Prostate gland (tissue), 2 donors: ENCODE data around the gene PRR35. TPM values are rescaled to one million over a fixed set of nuclear protein-coding genes. Genes with fewer than 3 reads are reported as not detected.

Experiments
- DNase-seq: peaks from one replicate; pipeline ENCODE4 v3.0.0-alpha.2; 2019; ENCODE audit warnings: low spot score
- H3K27ac ChIP-seq, 2 donors: fragments of 200-600 bp; sonication (generic); 2 replicates each; pipeline ENCODE4 v1.5.1; 2017 to 2019
- H3K27me3 ChIP-seq: fragments of 200-600 bp; sonication (generic); replicated peaks from 2 replicates; pipeline ENCODE4 v1.5.1; 2019; ENCODE audit not compliant: insufficient read depth
- H3K36me3 ChIP-seq, 2 donors: fragments of 200-600 bp; sonication (generic); 1 replicate in 1 of 2; 2 replicates in 1 of 2; pipeline versions ENCODE4 v1.5.1 to v1.8.1; 2017 to 2019
- H3K4me1 ChIP-seq: fragments of 200-600 bp; sonication (generic); replicated peaks from 2 replicates; pipeline ENCODE4 v1.5.1; 2019
- H3K4me3 ChIP-seq, 2 donors: fragments of 200-600 bp; sonication (generic); 2 replicates each; pipeline ENCODE4 v1.5.1; 2017 to 2019
- H3K9me3 ChIP-seq: fragments of 200-600 bp; sonication (generic); 2 replicates; pipeline ENCODE4 v1.5.1; 2017
- POLR2A ChIP-seq: fragments of 450-650 bp; IDR thresholded peaks from one replicate; pipeline ENCODE4 v1.6.1; 2016; ENCODE audit warnings: antibody characterized with exemption, mild to moderate bottlenecking
- POLR2AphosphoS5 ChIP-seq: sonication (generic); formaldehyde crosslinking; IDR thresholded peaks from one replicate; pipeline ENCODE4 v1.6.1; 2017; ENCODE audit warnings: antibody characterized with exemption
- WGBS: methylation state at CpG from one replicate; pipeline ENCODE4 v1.1.5; 2018; 5-methylcytosine and 5-hydroxymethylcytosine counted together
- intact Hi-C: fragments of 100-400 bp; cut with DNase I; formaldehyde crosslinking; loops from one replicate; pipeline ENCODE4 v1.14.2; 2022
- total RNA-seq, 2 donors: library from RNA; depleted of rRNA; stranded (reverse); fragments of >200 nt; gene quantifications; one replicate each; pipeline ENCODE4 v1.1.0, GENCODE V29; 2016
- TF ChIP-seq, protein P1 (sequence below), 4 experiments: fragments of 200-600 bp in 2 of 4; fragments of 450-650 bp in 2 of 4; sonication (generic) in 2 of 4; IDR thresholded peaks; 1 replicate in 3 of 4; 2 replicates in 1 of 4; pipeline ENCODE4 v1.5.1; 2016 to 2019; ENCODE audit warnings: antibody characterized with exemption in 4 of 4, mild to moderate bottlenecking in 2 of 4, moderate library complexity in 2 of 4

PRR35 gene
- total RNA-seq, 2 donors from 2014 or later: 5.1 TPM; not detected in 1

- peak overlapping the region; percentile 47 to 66 for H3K4me3 ChIP-seq
- no peaks in the 10 kb centered on the region for H3K36me3 ChIP-seq
- H3K4me1 ChIP-seq: peaks cover 24% of the 10 kb centered on the region
- no peaks in the 10 kb centered on the region for H3K27me3 ChIP-seq
- TF ChIP-seq POLR2A: peak; percentile 48
- TF ChIP-seq, protein P1, sequence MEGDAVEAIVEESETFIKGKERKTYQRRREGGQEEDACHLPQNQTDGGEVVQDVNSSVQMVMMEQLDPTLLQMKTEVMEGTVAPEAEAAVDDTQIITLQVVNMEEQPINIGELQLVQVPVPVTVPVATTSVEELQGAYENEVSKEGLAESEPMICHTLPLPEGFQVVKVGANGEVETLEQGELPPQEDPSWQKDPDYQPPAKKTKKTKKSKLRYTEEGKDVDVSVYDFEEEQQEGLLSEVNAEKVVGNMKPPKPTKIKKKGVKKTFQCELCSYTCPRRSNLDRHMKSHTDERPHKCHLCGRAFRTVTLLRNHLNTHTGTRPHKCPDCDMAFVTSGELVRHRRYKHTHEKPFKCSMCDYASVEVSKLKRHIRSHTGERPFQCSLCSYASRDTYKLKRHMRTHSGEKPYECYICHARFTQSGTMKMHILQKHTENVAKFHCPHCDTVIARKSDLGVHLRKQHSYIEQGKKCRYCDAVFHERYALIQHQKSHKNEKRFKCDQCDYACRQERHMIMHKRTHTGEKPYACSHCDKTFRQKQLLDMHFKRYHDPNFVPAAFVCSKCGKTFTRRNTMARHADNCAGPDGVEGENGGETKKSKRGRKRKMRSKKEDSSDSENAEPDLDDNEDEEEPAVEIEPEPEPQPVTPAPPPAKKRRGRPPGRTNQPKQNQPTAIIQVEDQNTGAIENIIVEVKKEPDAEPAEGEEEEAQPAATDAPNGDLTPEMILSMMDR (IDR thresholded peaks at IDR 0.05): no peak
- no peak for TF ChIP-seq POLR2AphosphoS5
- DNase-seq: no peak
- H3K9me3 ChIP-seq: no peaks in the 10 kb centered on the region
- H3K27ac ChIP-seq: peak overlapping the region; percentile 53 to 61
- WGBS: 3% methylated on average over 12 of the region's 55 CpGs
- intact Hi-C loops: no loop called here
Observed at GRCh38 chr16:528111-529011, 31.8 kb upstream of the PRR35 start.

- TF ChIP-seq, protein P1 (IDR thresholded peaks at IDR 0.05): no peak
- TF ChIP-seq POLR2A: no peak
- no peak for TF ChIP-seq POLR2AphosphoS5
- Histone ChIP-seq H3K4me3 (peak overlapping the region; percentile 47 to 66), H3K27ac (peak overlapping the region in 1 of 2 donors; percentile 61), H3K27me3 (no peaks in the 10 kb centered on the region), H3K4me1 (peaks cover 27% of the 10 kb centered on the region), H3K36me3 (no peaks in the 10 kb centered on the region), H3K9me3 (no peaks in the 10 kb centered on the region)
- DNase-seq: no peak
- 50% methylated on average over 12 of the region's 12 CpGs for WGBS
- intact Hi-C loops: no loop called here
Observed at GRCh38 chr16:529012-529575, 31.1 kb upstream of the PRR35 start.

- Histone ChIP-seq H3K36me3 (no peaks in the 10 kb centered on the region), H3K27me3 (no peaks in the 10 kb centered on the region), H3K9me3 (no peaks in the 10 kb centered on the region), H3K4me3 (no peak overlapping the region), H3K4me1 (peaks cover 25% of the 10 kb centered on the region), H3K27ac (no peak overlapping the region)
- intact Hi-C loops: no loop called here
- DNase-seq: no peak
- TF ChIP-seq POLR2AphosphoS5: no peak
- TF ChIP-seq POLR2A: no peak
- TF ChIP-seq, protein P1 (IDR thresholded peaks at IDR 0.05): no peak
- WGBS: 92% methylated on average over 23 of the region's 23 CpGs
Observed at GRCh38 chr16:530111-530817, 29.9 kb upstream of the PRR35 start.

GRCh38 chr16:531494-532125 is 28.6 kb upstream of the PRR35 start:
- TF ChIP-seq, protein P1 (IDR thresholded peaks at IDR 0.05): no peak
- no peak for TF ChIP-seq POLR2AphosphoS5
- TF ChIP-seq POLR2A: no peak
- intact Hi-C loops: no loop called here
- WGBS: 93% methylated on average over 15 of the region's 16 CpGs
- H3K27ac ChIP-seq: no peak overlapping the region
- H3K36me3 ChIP-seq: no peaks in the 10 kb centered on the region
- peaks cover 12% of the 10 kb centered on the region for H3K4me1 ChIP-seq
- no peaks in the 10 kb centered on the region for H3K27me3 ChIP-seq
- H3K4me3 ChIP-seq: no peak overlapping the region
- H3K9me3 ChIP-seq: no peaks in the 10 kb centered on the region
- DNase-seq: no peak
